Esophagus muscularis mucosa (tissue), 4 donors: ENCODE measurements around the gene DMXL1.

Experiments
- EP300 ChIP-seq: sonication (generic); formaldehyde crosslinking; IDR thresholded peaks from one replicate; pipeline ENCODE4 v1.6.1; 2017; ENCODE audit warnings: antibody characterized with exemption
- POLR2A ChIP-seq: fragments of 450-650 bp; IDR thresholded peaks from one replicate; pipeline ENCODE4 v1.6.1; 2017; ENCODE audit warnings: antibody characterized with exemption, moderate library complexity, mild to moderate bottlenecking, low read depth
- POLR2AphosphoS5 ChIP-seq, 2 donors: sonication (generic); formaldehyde crosslinking; IDR thresholded peaks; one replicate each; pipeline ENCODE4 v1.6.1; 2017; ENCODE audit warnings: antibody characterized with exemption in 2 of 2
- TF ChIP-seq, protein P1 (sequence below), 3 experiments: fragments of 200-600 bp in 2 of 3; fragments of 450-650 bp in 1 of 3; sonication (generic) in 2 of 3; IDR thresholded peaks; one replicate each; pipeline ENCODE4 v1.5.1; 2017 to 2019; ENCODE audit warnings: antibody characterized with exemption in 3 of 3, mild to moderate bottlenecking in 2 of 3, moderate library complexity in 1 of 3

DNA sequence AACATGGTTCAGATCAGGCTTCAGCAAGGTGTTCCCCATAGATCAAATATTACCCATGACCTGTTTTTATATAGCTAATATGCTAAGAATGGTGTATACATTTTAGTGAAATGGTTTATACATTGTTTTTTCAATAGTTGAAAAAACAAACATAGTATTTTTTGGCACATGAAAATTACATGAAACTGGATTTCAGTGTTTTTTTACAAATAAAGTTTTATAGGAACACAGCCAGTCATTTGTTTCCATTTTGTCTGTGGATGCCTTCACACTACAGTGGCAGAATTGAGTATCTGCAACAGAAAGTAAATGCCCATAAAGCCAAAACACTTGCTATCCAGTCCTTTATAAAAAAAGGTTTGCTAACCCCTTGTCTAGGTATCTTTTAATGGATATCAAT is 150.4 kb downstream of the DMXL1 start:
- TF ChIP-seq, protein P1, sequence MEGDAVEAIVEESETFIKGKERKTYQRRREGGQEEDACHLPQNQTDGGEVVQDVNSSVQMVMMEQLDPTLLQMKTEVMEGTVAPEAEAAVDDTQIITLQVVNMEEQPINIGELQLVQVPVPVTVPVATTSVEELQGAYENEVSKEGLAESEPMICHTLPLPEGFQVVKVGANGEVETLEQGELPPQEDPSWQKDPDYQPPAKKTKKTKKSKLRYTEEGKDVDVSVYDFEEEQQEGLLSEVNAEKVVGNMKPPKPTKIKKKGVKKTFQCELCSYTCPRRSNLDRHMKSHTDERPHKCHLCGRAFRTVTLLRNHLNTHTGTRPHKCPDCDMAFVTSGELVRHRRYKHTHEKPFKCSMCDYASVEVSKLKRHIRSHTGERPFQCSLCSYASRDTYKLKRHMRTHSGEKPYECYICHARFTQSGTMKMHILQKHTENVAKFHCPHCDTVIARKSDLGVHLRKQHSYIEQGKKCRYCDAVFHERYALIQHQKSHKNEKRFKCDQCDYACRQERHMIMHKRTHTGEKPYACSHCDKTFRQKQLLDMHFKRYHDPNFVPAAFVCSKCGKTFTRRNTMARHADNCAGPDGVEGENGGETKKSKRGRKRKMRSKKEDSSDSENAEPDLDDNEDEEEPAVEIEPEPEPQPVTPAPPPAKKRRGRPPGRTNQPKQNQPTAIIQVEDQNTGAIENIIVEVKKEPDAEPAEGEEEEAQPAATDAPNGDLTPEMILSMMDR (IDR thresholded peaks at IDR 0.05) = no peak
- TF ChIP-seq POLR2A (no peak), EP300 (no peak), POLR2AphosphoS5 (IDR thresholded peaks at IDR 0.05) (no peak)
